ENCODE data around the gene RSPH6A.

RSPH6A gene

GRCh38 chr19:45778010-45778661, 37.0 kb downstream of the RSPH6A start:
- H3K36me3 ChIP-seq (ENCODE audit: control insufficient read depth, insufficient read depth, low read length), result peaks cover 12% of the 10 kb centered on the region

GRCh38 chr19:45777395-45777961, 37.6 kb downstream of the RSPH6A start:
- H3K9me3 ChIP-seq (ENCODE audit: control insufficient read depth, insufficient read depth, low read length), result no peaks in the 10 kb centered on the region
- no peak overlapping the region for H3K4me3 ChIP-seq (ENCODE audit: low read depth, low read length)
- H3K9ac ChIP-seq (ENCODE audit: low read depth, low read length), result no peak overlapping the region
- H3K27me3 ChIP-seq (ENCODE audit: control insufficient read depth, insufficient read depth, low read length), result peaks cover 14% of the 10 kb centered on the region; the same call in 1 of the 2 replicates
- no peak overlapping the region for H3K27ac ChIP-seq (ENCODE audit: low read depth, low read length)
- peaks cover 12% of the 10 kb centered on the region for H3K36me3 ChIP-seq (ENCODE audit: control insufficient read depth, insufficient read depth, low read length)
- peaks cover 14% of the 10 kb centered on the region for H3K4me1 ChIP-seq (ENCODE audit: control insufficient read depth, insufficient read depth, low read length)

More at GRCh38 chr19:45778010-45778661, 37.0 kb downstream of the RSPH6A start:
- H3K4me1 ChIP-seq (ENCODE audit: control insufficient read depth, insufficient read depth, low read length), result peaks cover 17% of the 10 kb centered on the region
- H3K27ac ChIP-seq (ENCODE audit: low read depth, low read length), result no peak overlapping the region
- H3K9me3 ChIP-seq (ENCODE audit: control insufficient read depth, insufficient read depth, low read length), result no peaks in the 10 kb centered on the region
- H3K9ac ChIP-seq (ENCODE audit: low read depth, low read length), result no peak overlapping the region
- no peak overlapping the region for H3K4me3 ChIP-seq (ENCODE audit: low read depth, low read length)
- peaks cover 14% of the 10 kb centered on the region; the same call in 1 of the 2 replicates for H3K27me3 ChIP-seq (ENCODE audit: control insufficient read depth, insufficient read depth, low read length)

GRCh38 chr19:45774765-45775164, 40.3 kb downstream of the RSPH6A start:
- no peak overlapping the region for H3K4me3 ChIP-seq (ENCODE audit: low read depth, low read length)
- peaks cover 15% of the 10 kb centered on the region for H3K4me1 ChIP-seq (ENCODE audit: control insufficient read depth, insufficient read depth, low read length)
- no peak overlapping the region for H3K27ac ChIP-seq (ENCODE audit: low read depth, low read length)
- peaks cover 12% of the 10 kb centered on the region for H3K36me3 ChIP-seq (ENCODE audit: control insufficient read depth, insufficient read depth, low read length)
- 0 out of 2 replicates have a peak, but pooled peaks cover 1% of the 10 kb centered on the region for H3K27me3 ChIP-seq (ENCODE audit: control insufficient read depth, insufficient read depth, low read length)
- no peak overlapping the region for H3K9ac ChIP-seq (ENCODE audit: low read depth, low read length)
- H3K9me3 ChIP-seq (ENCODE audit: control insufficient read depth, insufficient read depth, low read length), result no peaks in the 10 kb centered on the region

GRCh38 chr19:45773384-45773783, 41.7 kb downstream of the RSPH6A start:
- peaks cover 9% of the 10 kb centered on the region; the same call in 1 of the 2 replicates for H3K4me1 ChIP-seq (ENCODE audit: control insufficient read depth, insufficient read depth, low read length)
- H3K27me3 ChIP-seq (ENCODE audit: control insufficient read depth, insufficient read depth, low read length), result no peaks in the 10 kb centered on the region
- no peak overlapping the region for H3K9ac ChIP-seq (ENCODE audit: low read depth, low read length)
- no peak overlapping the region for H3K27ac ChIP-seq (ENCODE audit: low read depth, low read length)
- H3K4me3 ChIP-seq (ENCODE audit: low read depth, low read length), result no peak overlapping the region
- H3K36me3 ChIP-seq (ENCODE audit: control insufficient read depth, insufficient read depth, low read length), result peaks cover 12% of the 10 kb centered on the region
- no peaks in the 10 kb centered on the region for H3K9me3 ChIP-seq (ENCODE audit: control insufficient read depth, insufficient read depth, low read length)

- peaks cover 9% of the 10 kb centered on the region; the same call in 1 of the 2 replicates for H3K4me1 ChIP-seq (ENCODE audit: control insufficient read depth, insufficient read depth, low read length)
- H3K36me3 ChIP-seq (ENCODE audit: control insufficient read depth, insufficient read depth, low read length), result peaks cover 12% of the 10 kb centered on the region
- no peaks in the 10 kb centered on the region for H3K9me3 ChIP-seq (ENCODE audit: control insufficient read depth, insufficient read depth, low read length)
- H3K4me3 ChIP-seq (ENCODE audit: low read depth, low read length), result no peak overlapping the region
- no peak overlapping the region for H3K27ac ChIP-seq (ENCODE audit: low read depth, low read length)
- no peak overlapping the region for H3K9ac ChIP-seq (ENCODE audit: low read depth, low read length)
- no peaks in the 10 kb centered on the region for H3K27me3 ChIP-seq (ENCODE audit: control insufficient read depth, insufficient read depth, low read length)
These were observed 42.2 kb downstream of the RSPH6A start for GRCh38 chr19:45772912-45773311.

GRCh38 chr19:45772130-45772840, 42.8 kb downstream of the RSPH6A start:
- Histone ChIP-seq H3K4me1 (ENCODE audit: control insufficient read depth, insufficient read depth, low read length) (peaks cover 9% of the 10 kb centered on the region; the same call in 1 of the 2 replicates), H3K9me3 (ENCODE audit: control insufficient read depth, insufficient read depth, low read length) (no peaks in the 10 kb centered on the region), H3K36me3 (ENCODE audit: control insufficient read depth, insufficient read depth, low read length) (peaks cover 8% of the 10 kb centered on the region), H3K27me3 (ENCODE audit: control insufficient read depth, insufficient read depth, low read length) (no peaks in the 10 kb centered on the region), H3K9ac (ENCODE audit: low read depth, low read length) (no peak overlapping the region), H3K27ac (ENCODE audit: low read depth, low read length) (peak overlapping the region; percentile 35), H3K4me3 (ENCODE audit: low read depth, low read length) (no peak overlapping the region)

- no peaks in the 10 kb centered on the region for H3K27me3 ChIP-seq (ENCODE audit: control insufficient read depth, insufficient read depth, low read length)
- no peaks in the 10 kb centered on the region for H3K9me3 ChIP-seq (ENCODE audit: control insufficient read depth, insufficient read depth, low read length)
- peak overlapping the region; percentile 35 for H3K27ac ChIP-seq (ENCODE audit: low read depth, low read length)
- H3K36me3 ChIP-seq (ENCODE audit: control insufficient read depth, insufficient read depth, low read length), result no peaks in the 10 kb centered on the region
- H3K9ac ChIP-seq (ENCODE audit: low read depth, low read length), result 0 out of 2 replicates have a peak overlapping the region, but pooled peaks have one; percentile 26
- H3K4me1 ChIP-seq (ENCODE audit: control insufficient read depth, insufficient read depth, low read length), result peaks cover 16% of the 10 kb centered on the region; the same call in 1 of the 2 replicates
- peak overlapping the region; percentile 72 for H3K4me3 ChIP-seq (ENCODE audit: low read depth, low read length)
These were observed 43.7 kb downstream of the RSPH6A start for GRCh38 chr19:45771311-45771933.

- no peaks in the 10 kb centered on the region for H3K27me3 ChIP-seq (ENCODE audit: control insufficient read depth, insufficient read depth, low read length)
- H3K27ac ChIP-seq (ENCODE audit: low read depth, low read length), result peak overlapping the region; percentile 98
- H3K9me3 ChIP-seq (ENCODE audit: control insufficient read depth, insufficient read depth, low read length), result no peaks in the 10 kb centered on the region
- peak overlapping the region; percentile 76 for H3K9ac ChIP-seq (ENCODE audit: low read depth, low read length)
- no peaks in the 10 kb centered on the region for H3K36me3 ChIP-seq (ENCODE audit: control insufficient read depth, insufficient read depth, low read length)
- H3K4me3 ChIP-seq (ENCODE audit: low read depth, low read length), result peak overlapping the region; percentile 72
- peaks cover 18% of the 10 kb centered on the region; the same call in 1 of the 2 replicates for H3K4me1 ChIP-seq (ENCODE audit: control insufficient read depth, insufficient read depth, low read length)
These were observed 44.7 kb downstream of the RSPH6A start for GRCh38 chr19:45770192-45771101.

- Histone ChIP-seq H3K9me3 (ENCODE audit: control insufficient read depth, insufficient read depth, low read length) (no peaks in the 10 kb centered on the region), H3K4me3 (ENCODE audit: low read depth, low read length) (peak overlapping the region; percentile 72), H3K4me1 (ENCODE audit: control insufficient read depth, insufficient read depth, low read length) (peaks cover 24% of the 10 kb centered on the region), H3K9ac (ENCODE audit: low read depth, low read length) (peak overlapping the region; percentile 62), H3K36me3 (ENCODE audit: control insufficient read depth, insufficient read depth, low read length) (no peaks in the 10 kb centered on the region), H3K27me3 (ENCODE audit: control insufficient read depth, insufficient read depth, low read length) (no peaks in the 10 kb centered on the region), H3K27ac (ENCODE audit: low read depth, low read length) (peak overlapping the region; percentile 98)
These were observed 45.3 kb downstream of the RSPH6A start for GRCh38 chr19:45769821-45770191.

Measured in HUES48 (cell line).